GM18517 (cell line): ENCODE measurements around the gene SMAD2.
"Not testable (repeated sequence)": the region's sequence is repeated elsewhere in the genome, so short reads cannot be mapped to it uniquely, and the experiment has no call there.

ENCODE experiments used
- ATAC-seq: cut with Tn5 transposase; IDR thresholded peaks from one replicate; pipeline ENCODE4 v1.9.1; 2021; ENCODE audit warnings: mild to moderate bottlenecking, moderate library complexity; ENCODE audit not compliant: unreplicated experiment

The SMAD2 gene

GRCh38 chr18:47799376-47799775 lies 131.1 kb downstream of the SMAD2 start:
- ATAC-seq: no peak

- ATAC-seq: no peak
Observed at GRCh38 chr18:47798366-47798765, 132.1 kb downstream of the SMAD2 start.

DNA sequence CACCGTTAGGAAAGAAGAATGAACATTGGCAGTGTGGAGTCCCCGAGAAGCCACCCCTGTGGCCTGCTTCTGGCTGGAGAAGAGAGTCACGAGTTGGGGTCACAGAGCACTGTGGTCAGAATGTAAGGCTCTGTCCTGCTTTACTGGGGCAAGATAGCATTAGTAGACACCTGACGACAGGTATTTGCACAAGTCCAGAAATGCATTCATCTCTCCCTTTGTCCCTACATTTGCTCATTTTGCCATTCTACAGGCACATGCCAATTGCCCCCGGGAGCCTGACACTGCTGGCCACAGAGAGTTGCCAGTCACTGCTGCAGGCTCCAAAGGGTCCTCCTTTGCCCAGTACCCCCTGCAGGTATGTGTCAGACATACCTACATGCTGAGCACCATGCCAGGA lies 133.3 kb downstream of the SMAD2 start:
- no peak for ATAC-seq

DNA sequence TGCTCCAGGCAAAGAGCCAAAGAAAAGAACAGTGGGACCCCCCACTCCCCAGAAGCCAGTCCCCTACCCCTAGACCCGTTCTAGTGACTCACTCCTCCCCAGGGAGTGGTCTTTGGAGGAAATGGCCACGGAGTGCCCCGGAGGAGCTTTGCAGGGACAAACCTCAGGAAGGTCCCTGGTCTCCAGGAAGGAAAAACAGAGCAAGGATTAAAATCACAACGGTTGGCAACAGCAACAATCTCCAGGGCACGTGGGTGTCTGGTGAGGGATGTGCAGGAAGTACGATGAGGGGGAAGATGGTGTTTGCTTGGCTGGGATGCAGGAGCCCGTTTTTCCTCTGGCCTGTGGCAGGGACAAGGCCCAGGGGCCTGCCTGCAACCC lies 135.0 kb downstream of the SMAD2 start:
- no peak for ATAC-seq

DNA sequence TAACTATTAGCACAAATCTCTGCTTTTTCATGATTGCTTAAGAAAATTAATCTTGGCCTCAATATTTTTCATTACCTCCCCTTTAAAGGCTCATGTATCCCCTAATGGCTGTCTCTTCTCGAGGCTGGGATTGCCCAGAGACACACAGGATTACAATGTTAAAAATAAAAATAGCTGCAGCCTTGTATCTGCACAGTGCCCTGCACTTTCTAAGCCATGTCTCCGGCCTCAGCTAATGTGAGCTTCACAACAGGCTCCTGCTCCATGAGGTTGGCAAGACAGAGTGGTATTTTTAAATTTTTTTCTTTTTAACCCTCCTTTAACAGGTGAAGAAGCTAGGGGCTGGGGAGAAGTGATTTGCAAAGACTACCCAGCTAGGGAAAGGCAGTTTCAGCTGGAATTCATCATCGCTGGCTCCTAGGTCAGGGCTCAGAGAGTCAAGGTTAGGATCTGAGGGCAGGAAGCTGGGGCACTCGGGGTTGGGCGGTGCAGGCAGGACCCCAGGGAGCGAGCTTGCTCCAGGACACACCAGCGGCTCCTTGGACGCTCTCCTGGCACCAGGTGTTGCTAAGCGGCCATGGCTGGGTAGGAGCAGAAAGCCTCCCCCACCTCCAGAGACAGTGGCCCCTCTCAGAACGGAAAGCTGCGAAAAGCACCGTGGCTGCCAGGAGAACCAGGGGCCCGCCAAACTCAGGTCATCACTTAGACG lies 135.6 kb downstream of the SMAD2 start:
- ATAC-seq: no peak

- ATAC-seq: no peak
Observed at GRCh38 chr18:47793609-47794008, 136.8 kb downstream of the SMAD2 start.

- ATAC-seq: no peak
Observed at GRCh38 chr18:47791461-47791985, 138.9 kb downstream of the SMAD2 start.

GRCh38 chr18:47790036-47790435 lies 140.4 kb downstream of the SMAD2 start:
- ATAC-seq: no peak

DNA sequence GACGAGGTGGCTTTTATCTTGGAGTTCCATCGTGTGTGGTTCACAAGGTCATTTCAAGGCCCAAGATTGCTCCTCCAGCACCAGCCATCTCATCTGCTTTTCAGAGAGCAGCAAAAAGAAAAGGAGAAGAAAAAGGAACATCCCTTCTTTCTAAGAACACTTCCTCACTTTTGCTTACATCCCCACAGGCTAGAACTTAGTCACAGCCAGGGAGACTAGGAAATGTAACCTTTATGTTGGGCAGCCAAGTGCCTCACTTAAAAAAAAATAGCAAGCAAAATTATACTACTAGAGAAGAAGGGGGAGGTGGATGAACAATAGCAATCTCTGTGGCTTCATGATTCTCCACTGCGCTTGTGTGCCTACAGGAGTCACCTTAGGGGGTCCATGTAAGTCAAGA lies 141.8 kb downstream of the SMAD2 start:
- ATAC-seq: no peak

- no peak for ATAC-seq
Observed at GRCh38 chr18:47781561-47781960, 148.9 kb downstream of the SMAD2 start.

DNA sequence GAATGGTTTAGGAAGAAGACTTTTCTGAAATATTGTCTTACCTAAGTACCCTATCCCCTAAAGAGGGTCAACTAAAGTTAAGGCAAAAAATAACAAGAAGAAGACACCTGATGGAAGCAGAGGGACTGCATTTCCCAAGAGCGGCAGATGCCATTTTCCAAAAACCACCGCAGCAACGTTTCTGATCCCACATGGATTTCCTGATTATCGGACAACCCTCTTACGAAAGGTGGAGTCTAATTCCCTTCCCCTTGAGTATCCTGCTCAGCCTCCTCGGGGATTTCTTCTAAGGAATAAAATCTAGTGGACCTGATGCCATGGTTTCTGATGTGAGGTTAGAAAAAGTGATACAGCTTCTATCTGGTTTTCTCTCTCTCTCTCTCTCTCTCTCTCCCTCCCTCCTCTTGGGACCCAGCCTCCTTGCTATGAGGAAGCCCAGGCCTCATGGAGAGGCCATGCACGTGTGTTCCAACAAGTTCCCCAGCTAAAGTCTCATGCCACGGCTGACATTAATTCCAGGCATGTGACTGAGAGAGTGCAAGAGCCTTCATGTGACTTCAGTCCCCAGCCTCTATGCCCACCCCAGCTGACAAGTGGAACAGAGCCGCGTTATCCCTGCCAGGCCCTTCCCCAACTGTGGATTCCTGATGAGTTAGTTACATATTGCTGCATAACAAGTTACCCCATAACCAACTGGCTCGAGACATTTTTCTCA lies 150.3 kb downstream of the SMAD2 start:
- no peak for ATAC-seq

DNA sequence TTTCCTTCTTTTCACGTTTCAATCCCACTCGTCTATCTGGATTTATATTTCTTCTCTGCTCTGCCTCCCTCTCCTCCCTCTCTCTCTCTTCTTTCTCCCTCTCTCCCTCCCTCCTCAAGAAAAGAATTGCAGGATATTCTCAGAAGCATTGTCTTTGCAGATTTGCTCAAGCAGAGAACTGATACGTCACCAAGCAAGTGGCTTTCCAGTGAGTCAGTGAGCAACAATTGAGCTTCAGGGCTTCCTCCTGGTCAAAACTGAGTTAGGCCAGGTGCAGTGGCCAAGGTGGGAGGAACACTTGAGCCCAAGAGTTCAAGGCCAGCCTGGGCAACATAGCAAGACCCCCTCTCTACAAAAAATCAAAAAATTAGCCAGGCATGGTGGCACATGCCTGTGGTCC lies 151.1 kb downstream of the SMAD2 start:
- ATAC-seq: no peak

DNA sequence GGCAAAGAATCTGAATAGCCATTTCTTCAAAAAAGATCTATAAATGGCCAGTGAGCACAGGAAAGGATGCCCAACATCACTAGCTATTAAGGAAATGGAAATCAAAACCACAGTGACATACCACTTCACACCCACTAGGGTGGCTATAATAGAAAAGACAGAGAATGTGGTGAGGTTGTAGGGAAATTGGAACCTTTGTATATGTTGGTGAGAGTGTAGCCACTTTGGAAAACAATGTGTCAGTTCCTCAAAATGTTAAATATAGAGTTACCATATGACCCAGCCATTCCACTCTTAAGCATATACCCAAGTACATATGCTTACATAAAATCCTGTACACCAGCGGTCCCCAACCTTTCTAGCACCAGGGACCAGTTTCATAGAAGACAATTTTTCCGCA lies 152.8 kb downstream of the SMAD2 start:
- no peak for ATAC-seq

DNA sequence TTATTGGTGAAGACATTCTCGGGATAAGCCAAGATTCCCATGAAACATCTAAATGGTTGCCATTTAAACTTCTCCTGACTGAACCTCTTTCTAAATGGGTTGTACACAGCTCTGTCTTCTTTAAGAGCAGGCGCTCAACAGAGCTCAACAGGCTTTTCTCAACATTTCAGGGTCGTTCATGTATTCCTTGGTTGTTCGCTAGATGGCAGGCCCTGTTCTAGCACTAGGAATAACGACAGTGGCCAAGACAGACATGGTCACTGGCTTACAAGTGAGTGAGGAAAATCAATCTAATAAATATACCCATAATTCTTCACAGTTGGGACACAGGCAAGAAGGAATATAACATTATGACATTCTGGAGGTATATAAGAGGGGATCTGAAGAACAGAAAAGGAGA lies 154.5 kb downstream of the SMAD2 start:
- ATAC-seq: no peak

DNA sequence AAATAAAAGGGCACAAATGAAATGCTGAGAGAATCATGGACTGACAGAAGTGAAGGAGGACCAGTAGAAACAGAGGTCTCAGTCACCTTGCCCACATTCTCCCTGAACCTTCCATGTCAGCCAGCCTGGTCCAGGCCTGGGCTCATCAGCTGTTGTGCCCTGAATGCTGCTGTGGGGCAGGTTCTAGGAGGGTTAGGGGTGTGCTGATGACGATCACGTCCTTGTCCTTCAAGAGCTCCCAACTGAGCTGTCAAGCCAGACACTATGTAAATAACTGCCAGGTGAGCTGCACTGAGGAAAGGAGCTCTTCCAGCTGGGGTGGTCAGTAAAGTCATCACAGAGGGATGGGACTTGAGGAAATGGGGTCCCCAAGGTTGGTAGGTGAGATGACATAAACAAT lies 156.5 kb downstream of the SMAD2 start:
- no peak for ATAC-seq

GRCh38 chr18:47772374-47773248 lies 157.8 kb downstream of the SMAD2 start:
- ATAC-seq: no peak

DNA sequence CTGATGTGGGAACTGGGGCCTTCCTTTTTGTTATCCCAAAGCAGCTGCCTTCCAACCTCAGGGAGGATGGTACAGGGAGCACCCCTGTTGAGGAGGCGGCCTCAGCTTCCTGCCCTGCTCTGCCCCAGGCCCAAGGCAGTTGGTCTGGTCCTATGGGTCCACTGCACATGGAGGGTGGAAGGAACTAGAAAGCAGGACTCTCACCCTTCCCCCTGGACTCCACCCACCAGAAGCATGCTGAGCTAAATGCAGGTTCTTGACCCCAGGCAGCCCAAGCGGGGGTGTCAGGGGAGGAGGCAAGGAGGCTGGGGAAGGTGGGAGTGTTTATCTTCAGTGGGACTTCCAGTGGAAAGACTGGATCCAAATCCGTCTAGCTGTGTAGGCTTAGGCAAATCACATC lies 158.5 kb downstream of the SMAD2 start:
- no peak for ATAC-seq

DNA sequence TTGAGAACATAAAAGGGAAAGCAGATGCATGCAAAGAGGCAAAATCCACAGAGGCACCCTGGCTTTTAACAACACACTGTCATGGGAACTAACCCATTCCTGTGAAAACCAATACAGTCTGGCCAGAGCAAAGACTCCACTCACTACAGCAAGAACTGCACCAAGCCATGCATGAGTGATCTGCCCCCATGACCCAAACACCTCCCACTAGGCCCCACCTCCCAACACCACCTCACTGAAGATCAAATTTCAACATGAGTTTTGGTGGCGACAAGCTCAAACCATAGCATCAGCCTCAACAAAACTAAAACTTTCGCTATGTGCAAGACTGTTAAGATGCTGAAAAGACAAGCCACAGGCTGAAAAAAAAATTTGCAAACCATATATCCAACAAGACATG lies 162.8 kb downstream of the SMAD2 start:
- ATAC-seq: no peak

- not testable (repeated sequence) for ATAC-seq
Observed at GRCh38 chr18:47767198-47767597, 163.3 kb downstream of the SMAD2 start.
